HCT116 (cell line): ENCODE data around the gene DCST2. TPM values are rescaled to one million over a fixed set of nuclear protein-coding genes. Genes with fewer than 3 reads are reported as not detected.
A peak's percentile ranks its signal among the peaks of the same experiment; 100 is the strongest.

Experiments
- ATAC-seq: fragments of 200-7000 bp; cut with Tn5 transposase; 2 replicates; pipeline ENCODE4 v1.9.1; 2020; ENCODE audit warnings: mild to moderate bottlenecking, moderate library complexity
- BruUV-seq: library from RNA; stranded (reverse); fragments of 400-500 nt; replicated peaks from 2 replicates; lab custom pipeline; 2021; lab: Mats Ljungman, UMichigan
- CTCF ChIA-PET: fragments of 300-600 bp; sonication (Branson Sonifier 250); formaldehyde crosslinking; loops from one replicate; lab custom pipeline; 2021; ENCODE audit warnings: antibody characterized with exemption; lab: Charles Lee
- POLR2A ChIA-PET: fragments of 300-600, 350-600 bp; sonication (Branson Sonifier 250); formaldehyde crosslinking; loops from one replicate; lab custom pipeline; 2021; ENCODE audit warnings: antibody characterized with exemption; lab: Charles Lee
- RAD21 ChIA-PET, 2 experiments: fragments of 300-600 bp; sonication (Branson Sonifier 250); formaldehyde crosslinking; loops; one replicate each; lab custom pipeline; 2023; ENCODE audit warnings: low total read pairs in 2 of 2; ENCODE audit not compliant: uncharacterized antibody in 2 of 2, unreplicated experiment in 2 of 2, low non-redundant PET in 1 of 2; lab: Charles Lee
- DNase-seq: peaks from one replicate; pipeline ENCODE4 v3.0.0-alpha.2; 2010; ENCODE audit warnings: low read depth, low spot score
- H2AFZ ChIP-seq: fragments of 200-600 bp; shearing (Covaris generic), sonication (generic); 2 replicates; pipeline ENCODE4 v1.6.1; 2017; ENCODE audit warnings: low read depth, mixed run types, mixed read lengths, antibody characterized with exemption, low read length; ENCODE audit not compliant: poor library complexity, severe bottlenecking
- H3K27ac ChIP-seq: 2 replicates; pipeline ENCODE4 v1.5.1; 2012; ENCODE audit warnings: low read depth, low read length
- H3K27me3 ChIP-seq: fragments of 200-600 bp; sonication (generic); 2 replicates; pipeline ENCODE4 v1.6.1; 2016; ENCODE audit warnings: mixed run types, low read length, mixed read lengths; ENCODE audit not compliant: insufficient read depth
- H3K36me3 ChIP-seq, 2 experiments: fragments of 200-500 bp in 1 of 2; fragments of 200-600 bp in 1 of 2; sonication (Bioruptor generic) in 1 of 2; sonication (generic) in 1 of 2; 2 replicates each; pipeline versions ENCODE4 v1.5.1 to v1.6.1; 2014 to 2016; ENCODE audit warnings: low read length in 2 of 2, inconsistent platforms in 1 of 2, mixed read lengths in 1 of 2, mixed run types in 1 of 2; ENCODE audit not compliant: insufficient read depth in 2 of 2, control insufficient read depth in 1 of 2
- H3K4me1 ChIP-seq, 2 experiments: fragments of 200-600 bp in 1 of 2; sonication (generic) in 1 of 2; 2 replicates each; pipeline versions ENCODE4 v1.5.1 to v1.6.1; 2012 to 2017; ENCODE audit warnings: low read length in 2 of 2, inconsistent platforms in 1 of 2, mild to moderate bottlenecking in 1 of 2, mixed read lengths in 1 of 2, mixed run types in 1 of 2, moderate library complexity in 1 of 2; ENCODE audit not compliant: insufficient read depth in 2 of 2, control insufficient read depth in 1 of 2
- H3K4me2 ChIP-seq: fragments of 200-600 bp; sonication (generic); 2 replicates; pipeline ENCODE4 v1.6.1; 2017; ENCODE audit warnings: mixed run types, low read length, mixed read lengths
- H3K4me3 ChIP-seq, 2 experiments: fragments of 200-600 bp in 1 of 2; sonication (generic) in 1 of 2; replicated peaks in 1 of 2; 2 replicates each; pipeline ENCODE4 v1.5.1; 2011 to 2016; ENCODE audit warnings: low read length in 2 of 2, control low read depth in 1 of 2, low read depth in 1 of 2, mild to moderate bottlenecking in 1 of 2, mixed read lengths in 1 of 2, mixed run types in 1 of 2
- H3K79me2 ChIP-seq: fragments of 200-600 bp; sonication (generic); 2 replicates; pipeline ENCODE4 v1.6.1; 2017; ENCODE audit warnings: mild to moderate bottlenecking, mixed run types, low read length, moderate library complexity, mixed read lengths; ENCODE audit not compliant: insufficient read depth
- H3K9ac ChIP-seq: fragments of 200-600 bp; sonication (generic); 2 replicates; pipeline ENCODE4 v1.6.1; 2016; ENCODE audit warnings: low read length, mixed read lengths
- H3K9me2 ChIP-seq: fragments of 200-600 bp; sonication (generic), shearing (Covaris generic); 2 replicates; pipeline ENCODE4 v1.6.1; 2017; ENCODE audit warnings: mixed run types, mild to moderate bottlenecking, moderate library complexity; ENCODE audit not compliant: insufficient read depth
- H3K9me3 ChIP-seq, 2 experiments: fragments of 200-500 bp in 1 of 2; fragments of 200-600 bp in 1 of 2; sonication (Bioruptor generic) in 1 of 2; sonication (generic) in 1 of 2; 2 replicates each; pipeline ENCODE4 v1.6.1; 2014 to 2017; ENCODE audit warnings: low read length in 2 of 2, mixed read lengths in 2 of 2, inconsistent platforms in 1 of 2, low read depth in 1 of 2, mild to moderate bottlenecking in 1 of 2, mixed run types in 1 of 2, moderate library complexity in 1 of 2; ENCODE audit not compliant: control insufficient read depth in 1 of 2, insufficient read depth in 1 of 2
- H4K20me1 ChIP-seq: fragments of 200-600 bp; sonication (generic), shearing (Covaris generic); 2 replicates; pipeline ENCODE4 v1.6.1; 2017; ENCODE audit warnings: mixed run types, mild to moderate bottlenecking, moderate library complexity; ENCODE audit not compliant: insufficient read depth
- EGR1 ChIP-seq: IDR thresholded peaks from 2 replicates; pipeline ENCODE4 v1.6.1; 2012; ENCODE audit warnings: low read depth
- ELF1 ChIP-seq: IDR thresholded peaks from 2 replicates; pipeline ENCODE4 v1.6.1; 2012; ENCODE audit warnings: low read depth, borderline replicate concordance
- POLR2AphosphoS5 ChIP-seq: IDR thresholded peaks from 2 replicates; pipeline ENCODE4 v1.6.1; 2011; ENCODE audit warnings: mild to moderate bottlenecking, low read depth, low read length, moderate library complexity
- ZFX ChIP-seq: fragments of 450-650 bp; IDR thresholded peaks from 2 replicates; pipeline ENCODE4 v1.6.1; 2017
- intact Hi-C: fragments of 100-400 bp; cut with micrococcal nuclease; formaldehyde crosslinking; loops from 2 replicates; pipeline ENCODE4 v1.10.0; 2022
- total RNA-seq: library from RNA; stranded (reverse); gene quantifications from one replicate; pipeline ENCODE4 v1.2.1, GENCODE V29; 2021; ENCODE audit not compliant: unreplicated experiment

The DCST2 gene
- total RNA-seq, 1 experiment from 2014 or later = 2.0 TPM

- ChIA-PET RAD21 (no interaction called here), POLR2A (interaction anchor here (1.1 to 2.8 kb wide), 4 partner anchors 11 to 32 kb away, joined by 3 to 18 read pairs (median 10); partner anchors contain the start of genes CKS1B, FLAD1 and SHC1), CTCF (interaction anchor here (0.7 to 1.3 kb wide), 2 partner anchors 12 to 21 kb away, joined by 3 to 4 read pairs; no protein-coding TSS in a partner anchor)
- Histone ChIP-seq H3K79me2 (peaks cover 9% of the 10 kb centered on the region; the same call in 1 of the 2 replicates), H3K9me3 (no peaks in the 10 kb centered on the region), H4K20me1 (no peaks in the 10 kb centered on the region), H3K9ac (0 out of 2 replicates have a peak overlapping the region, but pooled peaks have one; percentile 10), H3K27ac (0 out of 2 replicates have a peak overlapping the region, but pooled peaks have one; percentile 32), H3K27me3 (no peaks in the 10 kb centered on the region), H3K4me1 (peaks cover 28 to 54% of the 10 kb centered on the region in 2 experiments), H3K36me3 (peaks cover 2 to 9% of the 10 kb centered on the region in 2 experiments; a peak in 2 of 4 replicates), H3K4me3 (no peak overlapping the region), H3K4me2 (no peak overlapping the region), H2AFZ (no peak overlapping the region), H3K9me2 (no peaks in the 10 kb centered on the region)
- no peak for TF ChIP-seq EGR1
- TF ChIP-seq POLR2AphosphoS5 = peak; percentile 25; the same call in 1 of the 2 replicates
- no peak for TF ChIP-seq ZFX
- no TSS peak for BruUV-seq
- ATAC-seq (no peak), DNase-seq (no peak)
- intact Hi-C loops = no loop called here
Measured at GRCh38 chr1:154994269-154994587, 39.4 kb downstream of the DCST2 start.

GRCh38 chr1:154993572-154994268 is 39.9 kb downstream of the DCST2 start, which contains the start of gene LENEP:
LENEP (plus strand) TSS chr1:154993586; CDS start chr1:154993608, 22 bp downstream.
- no peaks in the 10 kb centered on the region for H3K9me2 ChIP-seq
- peaks cover 10% of the 10 kb centered on the region; the same call in 1 of the 2 replicates for H3K79me2 ChIP-seq
- BruUV-seq = no TSS peak
- H3K36me3 ChIP-seq = peaks cover 2 to 14% of the 10 kb centered on the region in 2 experiments; a peak in 2 of 4 replicates
- H3K27me3 ChIP-seq = no peaks in the 10 kb centered on the region
- H3K9ac ChIP-seq = 0 out of 2 replicates have a peak within 1 kb of the TSS, but pooled peaks have one; percentile 10
- DNase-seq (no peak), ATAC-seq (peak; percentile 10; the same call in 1 of the 2 replicates)
- TF ChIP-seq POLR2AphosphoS5 = 0 out of 2 replicates have a peak, but pooled peaks have one; percentile 1
- no peak for TF ChIP-seq ELF1
- no peak within 1 kb of the TSS for H3K4me2 ChIP-seq
- H4K20me1 ChIP-seq = no peaks in the 10 kb centered on the region
- H3K4me1 ChIP-seq = peaks cover 25 to 49% of the 10 kb centered on the region in 2 experiments
- no peaks in the 10 kb centered on the region for H3K9me3 ChIP-seq
- H3K4me3 ChIP-seq = no peak within 1 kb of the TSS
- ChIA-PET RAD21 (no interaction called here), POLR2A (interaction anchor here (1.1 to 2.8 kb wide), 5 partner anchors 10 to 32 kb away, joined by 3 to 18 read pairs (median 8); partner anchors contain the start of genes CKS1B, FLAD1 and SHC1), CTCF (interaction anchor here (0.7 to 1.3 kb wide), 4 partner anchors 11 to 91 kb away, joined by 3 to 5 read pairs (median 4); no protein-coding TSS in a partner anchor)
- intact Hi-C loops = no loop called here
- peak within 1 kb of the TSS; percentile 32; the same call in 1 of the 2 replicates for H3K27ac ChIP-seq
- H2AFZ ChIP-seq = no peak within 1 kb of the TSS
